Epithelial cell of esophagus (primary cell): ENCODE data around the gene GRM5.
A peak's percentile ranks its signal among the peaks of the same experiment; 100 is the strongest.

Source experiments
- DNase-seq: peaks from one replicate; pipeline ENCODE4 v3.0.0; 2010; ENCODE audit warnings: low read depth
- H3K4me3 ChIP-seq: 2 replicates; pipeline ENCODE4 v1.5.1; 2011; ENCODE audit warnings: mild to moderate bottlenecking, low read length, control low read depth
- TF ChIP-seq, protein P1 (sequence below): IDR thresholded peaks from 2 replicates; pipeline ENCODE4 v1.5.1; 2011; ENCODE audit warnings: low read depth, mild to moderate bottlenecking, low read length, control low read depth, inconsistent platforms; ENCODE audit not compliant: insufficient read depth; ENCODE audit errors: missing control alignments

The GRM5 gene

DNA sequence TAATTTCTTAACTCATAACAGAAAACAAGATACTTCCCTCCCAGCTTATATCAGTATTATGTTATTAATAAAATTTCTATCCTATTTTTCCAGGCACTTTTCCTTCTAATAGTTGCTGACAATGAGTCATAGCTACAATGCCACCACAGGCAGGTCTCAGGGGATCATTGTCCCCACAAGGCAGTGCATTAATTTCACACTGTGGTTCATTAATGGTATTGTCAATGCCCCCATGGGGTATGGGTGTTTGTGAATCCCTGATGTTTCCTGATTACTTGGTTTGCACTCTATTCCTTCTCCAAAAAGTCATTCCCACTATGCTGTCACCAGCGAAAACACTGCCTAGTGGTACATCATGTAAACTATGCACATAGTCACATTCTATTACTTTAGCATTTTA lies 382.8 kb downstream of the GRM5 start:
- TF ChIP-seq, protein P1, sequence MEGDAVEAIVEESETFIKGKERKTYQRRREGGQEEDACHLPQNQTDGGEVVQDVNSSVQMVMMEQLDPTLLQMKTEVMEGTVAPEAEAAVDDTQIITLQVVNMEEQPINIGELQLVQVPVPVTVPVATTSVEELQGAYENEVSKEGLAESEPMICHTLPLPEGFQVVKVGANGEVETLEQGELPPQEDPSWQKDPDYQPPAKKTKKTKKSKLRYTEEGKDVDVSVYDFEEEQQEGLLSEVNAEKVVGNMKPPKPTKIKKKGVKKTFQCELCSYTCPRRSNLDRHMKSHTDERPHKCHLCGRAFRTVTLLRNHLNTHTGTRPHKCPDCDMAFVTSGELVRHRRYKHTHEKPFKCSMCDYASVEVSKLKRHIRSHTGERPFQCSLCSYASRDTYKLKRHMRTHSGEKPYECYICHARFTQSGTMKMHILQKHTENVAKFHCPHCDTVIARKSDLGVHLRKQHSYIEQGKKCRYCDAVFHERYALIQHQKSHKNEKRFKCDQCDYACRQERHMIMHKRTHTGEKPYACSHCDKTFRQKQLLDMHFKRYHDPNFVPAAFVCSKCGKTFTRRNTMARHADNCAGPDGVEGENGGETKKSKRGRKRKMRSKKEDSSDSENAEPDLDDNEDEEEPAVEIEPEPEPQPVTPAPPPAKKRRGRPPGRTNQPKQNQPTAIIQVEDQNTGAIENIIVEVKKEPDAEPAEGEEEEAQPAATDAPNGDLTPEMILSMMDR: no peak

DNA sequence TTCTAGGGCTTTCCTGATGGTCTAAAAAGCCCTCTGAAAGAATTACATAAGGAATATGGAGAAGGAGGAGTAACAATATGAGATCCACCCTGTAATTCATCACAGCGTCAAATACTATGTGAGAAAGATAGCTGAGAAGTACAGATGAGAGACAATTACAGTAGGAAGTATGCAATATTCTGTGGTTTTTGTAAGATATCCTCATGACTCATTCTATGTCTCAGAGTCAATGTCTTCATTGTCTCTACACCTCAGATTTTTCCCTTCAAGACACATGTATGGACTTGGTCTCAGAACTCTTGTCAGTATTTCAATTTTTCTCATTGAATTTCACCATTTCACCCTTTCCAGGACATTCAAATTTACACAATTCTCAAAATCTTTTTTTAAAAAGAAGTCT lies 385.0 kb downstream of the GRM5 start:
- no peak overlapping the region for H3K4me3 ChIP-seq
- TF ChIP-seq, protein P1: no peak
- DNase-seq: peak; percentile 88

More for the DNA sequence above, 382.8 kb downstream of the GRM5 start:
- no peak for DNase-seq
- H3K4me3 ChIP-seq: no peak overlapping the region

DNA sequence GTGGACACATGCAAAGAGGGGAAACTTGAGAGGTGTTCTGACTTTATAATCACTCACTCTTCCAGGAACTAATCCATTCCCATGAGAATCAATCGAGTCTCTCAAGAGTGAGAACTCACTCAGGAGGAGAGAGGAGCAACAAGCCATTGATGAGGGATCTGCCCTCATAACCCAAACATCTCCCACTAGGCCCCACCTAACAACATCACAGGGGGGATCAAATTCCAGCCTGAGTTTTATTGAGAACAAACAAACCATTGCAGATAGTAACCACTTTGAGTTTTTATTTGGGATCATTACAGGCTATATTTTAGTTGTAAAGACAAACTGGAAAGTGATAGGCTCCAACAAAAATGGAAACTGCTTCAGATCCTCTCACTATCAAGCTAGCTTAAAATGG lies 399.4 kb downstream of the GRM5 start:
- TF ChIP-seq, protein P1: no peak
- no peak overlapping the region for H3K4me3 ChIP-seq
- no peak for DNase-seq

DNA sequence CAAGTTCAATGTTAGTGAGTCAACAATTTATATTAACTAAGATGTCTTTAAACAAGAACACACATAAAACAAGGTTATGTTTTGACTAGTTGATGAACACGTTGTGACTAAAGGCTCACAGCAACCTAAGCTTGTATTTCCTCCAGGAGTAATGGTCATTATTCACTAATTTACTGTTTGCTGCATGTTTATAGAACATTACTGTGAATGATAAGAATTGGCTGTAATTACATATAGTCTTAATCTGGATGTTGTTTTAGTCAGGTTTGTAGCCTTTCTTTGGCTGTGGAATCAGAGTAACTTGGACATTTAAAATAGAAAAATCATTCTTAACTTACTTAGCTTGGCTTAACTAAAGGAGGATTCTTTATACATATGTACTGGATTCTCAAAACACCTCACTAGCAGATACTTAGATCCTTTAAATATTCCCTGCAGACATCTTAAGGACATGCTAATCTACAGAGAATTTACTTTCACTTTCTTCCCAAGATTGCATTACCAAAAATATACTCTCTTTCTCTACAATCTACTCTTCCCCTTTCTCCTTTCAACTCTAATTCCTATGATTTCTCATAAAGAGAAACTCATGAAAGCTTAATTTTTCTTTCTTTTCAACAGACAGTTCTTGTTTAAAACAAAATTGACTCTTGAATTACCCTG lies 408.6 kb downstream of the GRM5 start:
- TF ChIP-seq, protein P1: no peak

DNA sequence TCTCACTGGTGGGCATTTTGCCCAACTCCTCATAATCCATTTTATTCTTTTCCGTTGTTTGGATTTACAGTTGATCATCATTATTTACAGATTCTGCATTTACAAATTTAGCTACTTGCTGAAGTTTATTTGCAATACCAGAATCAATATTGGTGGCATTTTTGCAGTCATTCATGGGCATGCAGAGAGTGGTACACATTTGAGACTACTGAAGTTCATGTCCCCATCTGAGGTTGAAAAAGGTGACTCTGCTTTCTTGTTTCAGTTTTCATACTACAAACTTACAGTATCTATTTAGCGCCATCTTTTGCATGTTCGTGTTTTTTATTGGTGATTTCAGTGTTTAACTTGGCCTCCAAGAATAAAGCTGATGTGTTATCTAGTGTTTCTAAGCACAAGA lies 409.5 kb downstream of the GRM5 start:
- TF ChIP-seq, protein P1: no peak
- H3K4me3 ChIP-seq: no peak overlapping the region
- no peak for DNase-seq

More for the DNA sequence above, 408.6 kb downstream of the GRM5 start:
- H3K4me3 ChIP-seq: no peak overlapping the region
- peak; percentile 38 for DNase-seq

DNA sequence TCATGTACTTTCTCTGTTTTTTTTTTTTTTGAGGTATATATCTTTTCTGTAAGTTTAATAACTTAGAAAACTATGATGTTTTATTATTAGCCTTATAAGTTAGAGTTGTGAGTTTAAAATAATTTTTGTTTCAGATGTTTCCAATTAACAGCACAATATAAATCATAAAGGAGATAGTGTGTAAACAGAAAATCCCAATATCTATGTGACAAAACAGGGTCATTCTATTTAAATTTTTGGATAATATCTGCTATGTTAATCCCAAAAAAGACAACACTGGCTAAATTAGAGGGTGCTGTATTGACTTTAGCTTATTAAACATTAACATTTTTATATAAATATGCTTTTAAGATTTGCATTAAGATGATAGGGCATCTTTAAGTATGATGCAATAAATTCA lies 410.1 kb downstream of the GRM5 start:
- no peak overlapping the region for H3K4me3 ChIP-seq
- TF ChIP-seq, protein P1: no peak
- DNase-seq: no peak

DNA sequence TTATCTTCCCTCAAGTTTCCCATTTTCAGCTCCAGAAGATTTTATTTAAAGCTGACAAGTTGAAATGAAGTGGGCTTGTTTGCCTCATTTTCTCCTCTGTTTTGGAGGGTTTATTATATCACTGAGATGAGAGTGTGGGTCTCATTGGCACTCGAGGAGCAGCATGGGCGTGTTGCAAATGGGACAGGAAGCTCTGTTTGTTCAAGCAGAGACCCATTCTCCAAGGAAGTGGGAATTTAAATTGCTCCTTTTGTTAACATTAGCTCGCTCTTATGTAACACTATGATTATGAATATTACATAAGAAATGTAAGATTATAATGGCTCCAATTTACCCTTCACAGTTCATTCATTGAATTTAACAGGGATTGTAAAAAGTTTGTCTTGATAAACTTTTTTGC lies 410.6 kb downstream of the GRM5 start:
- TF ChIP-seq, protein P1: no peak
- H3K4me3 ChIP-seq: no peak overlapping the region
- no peak for DNase-seq
